Fibroblast of lung (primary cell): ENCODE measurements around the gene FMNL2. TPM values are rescaled to one million over a fixed set of nuclear protein-coding genes. Genes with fewer than 3 reads are reported as not detected.

ENCODE experiments used
- DNase-seq, 2 donors: peaks; one replicate each; pipeline versions ENCODE4 v3.0.0 to v3.0.0-alpha.2; 2010; ENCODE audit warnings: low read depth in 2 of 2
- H2AFZ ChIP-seq: 2 replicates; pipeline ENCODE4 v1.5.1; 2012; ENCODE audit warnings: low read length, control low read depth, inconsistent platforms
- H3K27ac ChIP-seq: 2 replicates; pipeline ENCODE4 v1.5.1; 2011; ENCODE audit warnings: low read length, control low read depth; ENCODE audit not compliant: insufficient read depth
- H3K27me3 ChIP-seq: 2 replicates; pipeline ENCODE4 v1.5.1; 2011; ENCODE audit warnings: mild to moderate bottlenecking, low read length; ENCODE audit not compliant: control insufficient read depth, insufficient read depth
- H3K36me3 ChIP-seq: 2 replicates; pipeline ENCODE4 v1.5.1; 2011; ENCODE audit warnings: low read length; ENCODE audit not compliant: control insufficient read depth, insufficient read depth
- H3K4me1 ChIP-seq: 2 replicates; pipeline ENCODE4 v1.5.1; 2011; ENCODE audit warnings: low read length; ENCODE audit not compliant: control insufficient read depth, insufficient read depth; ENCODE audit errors: extremely low read depth
- H3K4me2 ChIP-seq: 2 replicates; pipeline ENCODE4 v1.5.1; 2011; ENCODE audit warnings: low read length, control low read depth; ENCODE audit not compliant: insufficient read depth; ENCODE audit errors: extremely low read depth
- H3K4me3 ChIP-seq, 4 experiments: fragments of 200-600 bp in 1 of 4; sonication (generic) in 1 of 4; replicated peaks in 1 of 4; 2 replicates each; pipeline ENCODE4 v1.5.1; 2011 to 2016; ENCODE audit warnings: low read length in 4 of 4, low read depth in 3 of 4, mild to moderate bottlenecking in 3 of 4, control low read depth in 2 of 4, inconsistent platforms in 1 of 4, mixed read lengths in 1 of 4; ENCODE audit not compliant: insufficient read depth in 1 of 4; ENCODE audit errors: control extremely low read depth in 1 of 4
- H3K79me2 ChIP-seq: 2 replicates; pipeline ENCODE4 v1.5.1; 2012; ENCODE audit warnings: mild to moderate bottlenecking, low read length, inconsistent platforms; ENCODE audit not compliant: control insufficient read depth, insufficient read depth
- H3K9ac ChIP-seq: 2 replicates; pipeline ENCODE4 v1.5.1; 2011; ENCODE audit warnings: mild to moderate bottlenecking, low read length, control low read depth; ENCODE audit not compliant: insufficient read depth
- H3K9me3 ChIP-seq: 2 replicates; pipeline ENCODE4 v1.5.1; 2012; ENCODE audit warnings: low read depth, low read length; ENCODE audit not compliant: control insufficient read depth, insufficient read depth
- H4K20me1 ChIP-seq: 2 replicates; pipeline ENCODE4 v1.5.1; 2011; ENCODE audit warnings: low read length; ENCODE audit not compliant: control insufficient read depth, insufficient read depth; ENCODE audit errors: extremely low read depth
- CTCF ChIP-seq, 2 donors: IDR thresholded peaks in 1 of 2; conservative IDR thresholded peaks in 1 of 2; 1 replicate in 1 of 2; 2 replicates in 1 of 2; pipeline ENCODE4 v1.5.1; 2011 to 2012; ENCODE audit warnings: low read length in 2 of 2, control low read depth in 1 of 2, inconsistent platforms in 1 of 2, low read depth in 1 of 2, mild to moderate bottlenecking in 1 of 2
- EZH2 ChIP-seq: IDR thresholded peaks from 2 replicates; pipeline ENCODE4 v1.5.1; 2012; ENCODE audit warnings: low read length, control low read depth, mild to moderate bottlenecking; ENCODE audit errors: missing control alignments
- polyA plus RNA-seq, 2 donors: library from polyadenylated mRNA; depleted of rRNA in 1 of 2; stranded (reverse) in 1 of 2; unstranded in 1 of 2; fragments of >200 nt; gene quantifications; 2 replicates each; pipeline ENCODE4 v1.2.1, GENCODE V29; 2011 to 2012; ENCODE audit warnings: missing spikeins in 1 of 2
- total RNA-seq: library from RNA; depleted of rRNA; stranded (reverse); fragments of >200 nt; gene quantifications from 2 replicates; pipeline ENCODE4 v1.2.1, GENCODE V29; 2014

The FMNL2 gene
- total and polyA plus RNA-seq, 2 donors (not counting 1 experiment from before 2014, with no cell fraction given) = 12.0 to 30.2 TPM

GRCh38 chr2:152585830-152586484 lies 251.0 kb downstream of the FMNL2 start:
- Histone ChIP-seq H2AFZ (no peak overlapping the region), H3K36me3 (no peaks in the 10 kb centered on the region), H3K4me2 (peak overlapping the region; percentile 32), H3K27ac (peak overlapping the region; percentile 53), H3K4me3 (no peak overlapping the region), H3K4me1 (peaks cover 20% of the 10 kb centered on the region), H3K9me3 (no peaks in the 10 kb centered on the region), H3K27me3 (no peaks in the 10 kb centered on the region), H3K79me2 (no peaks in the 10 kb centered on the region), H3K9ac (no peak overlapping the region), H4K20me1 (no peaks in the 10 kb centered on the region)
- DNase-seq = peak; percentile 97 to 98
- TF ChIP-seq CTCF (conservative IDR thresholded peaks at IDR 0.05 in 1 of 2, IDR thresholded peaks at IDR 0.05 in 1 of 2; ENCODE audit: low read depth in 1 of 2, low read length in 2 of 2) (no peak), EZH2 (no peak)

GRCh38 chr2:152587187-152587947 lies 252.4 kb downstream of the FMNL2 start:
- H3K4me3 ChIP-seq = no peak overlapping the region
- no peaks in the 10 kb centered on the region for H3K36me3 ChIP-seq
- no peaks in the 10 kb centered on the region for H4K20me1 ChIP-seq
- H2AFZ ChIP-seq = no peak overlapping the region
- peak; percentile 43 to 58 for DNase-seq
- no peak overlapping the region for H3K4me2 ChIP-seq
- H3K79me2 ChIP-seq = no peaks in the 10 kb centered on the region
- TF ChIP-seq CTCF (conservative IDR thresholded peaks at IDR 0.05 in 1 of 2, IDR thresholded peaks at IDR 0.05 in 1 of 2; ENCODE audit: low read depth in 1 of 2, low read length in 2 of 2) (no peak), EZH2 (no peak)
- H3K27me3 ChIP-seq = no peaks in the 10 kb centered on the region
- H3K27ac ChIP-seq = peak overlapping the region; percentile 53
- H3K9me3 ChIP-seq = no peaks in the 10 kb centered on the region
- H3K4me1 ChIP-seq = peaks cover 20% of the 10 kb centered on the region
- H3K9ac ChIP-seq = no peak overlapping the region

GRCh38 chr2:152588998-152589397 lies 254.0 kb downstream of the FMNL2 start:
- Histone ChIP-seq H3K79me2 (no peaks in the 10 kb centered on the region), H3K4me2 (no peak overlapping the region), H3K4me3 (no peak overlapping the region), H3K9me3 (no peaks in the 10 kb centered on the region), H3K9ac (no peak overlapping the region), H3K4me1 (peaks cover 20% of the 10 kb centered on the region), H4K20me1 (no peaks in the 10 kb centered on the region), H3K27ac (no peak overlapping the region), H3K36me3 (no peaks in the 10 kb centered on the region), H3K27me3 (no peaks in the 10 kb centered on the region), H2AFZ (no peak overlapping the region)
- TF ChIP-seq CTCF (conservative IDR thresholded peaks at IDR 0.05 in 1 of 2, IDR thresholded peaks at IDR 0.05 in 1 of 2; ENCODE audit: low read depth in 1 of 2, low read length in 2 of 2) (no peak), EZH2 (no peak)
- no peak for DNase-seq
